Thymus (tissue), 11 donors: Measurements from ENCODE around the gene ADAMTS15. TPM values are rescaled to one million over a fixed set of nuclear protein-coding genes. Genes with fewer than 3 reads are reported as not detected.

ENCODE experiments used
- DNase-seq, 9 donors: peaks; one replicate each; pipeline ENCODE4 v3.0.0-alpha.2; 2013; ENCODE audit warnings: low spot score in 9 of 9, low read depth in 6 of 9, missing footprints in 1 of 9
- H3K27ac ChIP-seq, 2 donors: one replicate each; pipeline ENCODE4 v1.5.1; 2013; ENCODE audit warnings: control low read depth in 1 of 2, low read depth in 1 of 2, low read length in 1 of 2, mild to moderate bottlenecking in 1 of 2, moderate library complexity in 1 of 2
- H3K27me3 ChIP-seq, 2 donors: one replicate each; pipeline ENCODE4 v1.5.1; 2013; ENCODE audit warnings: low read length in 1 of 2; ENCODE audit not compliant: control insufficient read depth in 2 of 2, insufficient read depth in 1 of 2
- H3K36me3 ChIP-seq, 2 donors: one replicate each; pipeline ENCODE4 v1.5.1; 2013; ENCODE audit warnings: low read length in 1 of 2, mild to moderate bottlenecking in 1 of 2, moderate library complexity in 1 of 2; ENCODE audit not compliant: control insufficient read depth in 2 of 2, insufficient read depth in 2 of 2
- H3K4me1 ChIP-seq, 2 donors: one replicate each; pipeline ENCODE4 v1.5.1; 2013; ENCODE audit warnings: low read length in 2 of 2; ENCODE audit not compliant: control insufficient read depth in 2 of 2, insufficient read depth in 2 of 2
- H3K4me3 ChIP-seq, 2 donors: one replicate each; pipeline ENCODE4 v1.5.1; 2013; ENCODE audit warnings: low read length in 2 of 2, control low read depth in 1 of 2, mild to moderate bottlenecking in 1 of 2
- H3K9me3 ChIP-seq, 2 donors: one replicate each; pipeline ENCODE4 v1.5.1; 2013; ENCODE audit warnings: low read length in 1 of 2, mild to moderate bottlenecking in 1 of 2; ENCODE audit not compliant: control insufficient read depth in 2 of 2, insufficient read depth in 1 of 2
- WGBS: extraction: QIAGEN DNeasy Blood & Tissue Kit; methylation state at CpG from one replicate; pipeline ENCODE4 v1.1.7; 2013; 5-methylcytosine and 5-hydroxymethylcytosine counted together
- polyA plus RNA-seq: library from polyadenylated mRNA; stranded (reverse); fragments of 200-250 nt; gene quantifications from one replicate; pipeline ENCODE4 v1.2.3, GENCODE V29; 2013
- total RNA-seq: library from RNA; stranded (reverse); fragments of 120-200 nt; gene quantifications from one replicate; pipeline ENCODE4 v1.2.4, GENCODE V29; 2013
- donor health status: healthy.

Gene ADAMTS15
- total and polyA plus RNA-seq, 2 donors, result 1.8 to 2.8 TPM

DNA sequence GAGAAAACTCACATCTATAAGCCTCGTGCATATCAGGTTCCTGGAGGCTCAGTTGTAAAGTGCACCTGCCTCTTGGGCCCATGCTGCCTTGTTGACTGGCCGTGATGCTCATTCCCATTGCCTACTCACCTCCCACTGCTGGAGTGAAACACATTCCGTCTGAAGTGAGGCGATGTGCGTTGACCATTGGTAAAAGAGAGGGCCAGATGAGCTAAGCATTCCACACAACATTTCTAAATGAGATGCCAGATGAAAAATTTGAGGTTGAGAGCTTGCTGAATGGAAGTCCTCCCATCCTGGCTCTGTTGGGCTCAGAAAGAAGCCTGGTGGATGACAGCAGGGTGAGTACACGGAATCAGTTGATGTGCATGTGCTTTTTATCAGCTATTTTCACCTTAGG is 8.6 kb upstream of the ADAMTS15 start:
- Histone ChIP-seq H3K36me3 (no peaks in the 10 kb centered on the region), H3K27me3 (no peaks in the 10 kb centered on the region), H3K9me3 (no peaks in the 10 kb centered on the region), H3K4me3 (no peak overlapping the region), H3K27ac (no peak overlapping the region), H3K4me1 (peaks cover 0 to 17% of the 10 kb centered on the region in 2 donors)
- no peak for DNase-seq
- WGBS, result 88% methylated on average over 6 of the region's 6 CpGs

DNA sequence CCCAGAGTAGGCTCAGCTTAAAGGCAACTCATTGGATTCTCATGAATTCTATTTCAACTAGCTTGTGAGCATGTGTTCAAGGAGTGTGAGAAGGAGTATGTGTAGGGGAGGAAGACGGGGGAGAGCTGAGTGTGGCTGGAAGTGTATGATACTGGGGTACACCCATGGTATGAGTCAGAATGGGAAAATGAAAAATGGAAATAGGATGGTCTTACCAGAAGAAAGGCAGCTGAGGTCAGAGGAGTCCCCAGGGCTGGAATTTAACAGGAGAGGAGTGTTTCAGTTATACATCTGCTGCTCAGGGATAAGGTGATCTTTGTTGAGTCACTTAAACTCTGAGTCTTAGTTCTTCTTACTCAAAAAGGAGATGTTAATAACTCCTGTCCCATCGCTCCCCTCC is 6.7 kb upstream of the ADAMTS15 start:
- H3K36me3 ChIP-seq, result no peaks in the 10 kb centered on the region
- no peak overlapping the region for H3K4me3 ChIP-seq
- peaks cover 0 to 14% of the 10 kb centered on the region in 2 donors for H3K4me1 ChIP-seq
- no peak for DNase-seq
- H3K27ac ChIP-seq, result no peak overlapping the region
- H3K27me3 ChIP-seq, result peaks cover under 1 to 2% of the 10 kb centered on the region in 2 donors
- no peaks in the 10 kb centered on the region for H3K9me3 ChIP-seq
- 96% methylated on average over 2 of the region's 2 CpGs for WGBS

DNA sequence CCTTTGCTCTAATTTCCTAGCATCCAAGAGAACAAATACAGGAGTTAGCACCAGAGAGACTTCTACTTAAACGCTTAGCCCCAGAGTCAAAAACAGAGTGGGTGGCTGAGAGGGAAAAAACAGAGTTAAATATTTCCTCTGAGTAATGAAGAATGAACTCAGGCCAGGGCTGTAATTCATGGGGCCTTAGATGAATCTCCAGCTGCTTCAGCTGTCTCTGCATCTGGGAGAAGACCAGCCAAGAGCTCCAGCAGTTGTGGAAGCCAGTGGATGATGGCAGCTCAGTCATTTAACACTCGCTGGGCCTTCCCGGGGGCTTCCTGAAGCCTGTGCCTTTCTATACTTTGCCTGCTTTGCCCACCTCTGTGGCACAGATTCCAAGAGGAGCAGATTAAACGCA is 5.7 kb upstream of the ADAMTS15 start:
- no peaks in the 10 kb centered on the region for H3K36me3 ChIP-seq
- no peak for DNase-seq
- H3K9me3 ChIP-seq, result no peaks in the 10 kb centered on the region
- WGBS, result 97% methylated on average over 4 of the region's 4 CpGs
- peaks cover 0 to 10% of the 10 kb centered on the region in 2 donors for H3K4me1 ChIP-seq
- no peak overlapping the region for H3K4me3 ChIP-seq
- H3K27ac ChIP-seq, result no peak overlapping the region
- H3K27me3 ChIP-seq, result peaks cover 5 to 10% of the 10 kb centered on the region in 2 donors

DNA sequence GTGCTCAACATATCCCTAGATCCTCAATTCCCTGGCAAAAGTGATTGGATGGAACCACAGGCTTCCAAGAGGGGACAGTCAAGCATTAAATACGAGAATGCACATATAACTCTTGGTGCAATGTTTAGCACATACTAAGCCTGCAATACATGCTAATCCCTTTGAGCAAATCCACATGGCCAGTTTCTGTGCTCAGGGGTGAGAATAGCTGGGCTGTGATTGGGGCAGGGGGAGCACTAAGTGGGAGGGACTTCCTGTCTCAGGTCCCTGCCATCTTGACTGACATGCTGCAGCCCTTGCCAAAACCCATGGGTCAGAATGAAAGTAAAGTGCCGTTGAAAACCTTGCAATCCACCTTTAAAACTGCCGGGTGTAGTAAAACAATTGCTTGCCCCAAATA is 2.7 kb upstream of the ADAMTS15 start:
- peaks cover 0 to 8% of the 10 kb centered on the region in 2 donors for H3K4me1 ChIP-seq
- H3K27me3 ChIP-seq, result peaks cover 35 to 40% of the 10 kb centered on the region in 2 donors
- H3K27ac ChIP-seq, result no peak overlapping the region
- no peak for DNase-seq
- no peak overlapping the region for H3K4me3 ChIP-seq
- WGBS, result 96% methylated on average over 3 of the region's 3 CpGs
- peaks cover 0 to 7% of the 10 kb centered on the region in 2 donors for H3K9me3 ChIP-seq
- no peaks in the 10 kb centered on the region for H3K36me3 ChIP-seq

DNA sequence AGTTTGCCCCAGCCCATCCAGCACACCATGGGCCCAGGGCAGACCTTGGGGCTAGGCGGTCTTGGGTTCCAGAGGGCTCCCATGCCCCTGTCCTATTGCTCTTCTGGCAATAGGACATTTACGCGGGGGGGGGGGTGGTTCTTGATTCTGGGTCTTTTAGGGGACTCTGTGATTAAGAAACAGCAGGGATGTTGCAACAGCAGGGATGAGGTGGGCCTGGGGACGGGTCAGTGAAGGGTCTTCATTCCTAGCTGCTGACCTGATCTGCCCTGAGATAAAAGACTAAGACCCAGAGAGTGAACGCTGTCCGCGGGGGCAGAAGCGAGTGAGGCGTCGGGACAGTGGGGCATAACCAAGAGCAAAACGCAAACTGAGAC is 418 bp upstream of the ADAMTS15 start:
- Histone ChIP-seq H3K27me3 (peaks cover 38 to 54% of the 10 kb centered on the region in 2 donors), H3K4me1 (peaks cover 0 to 10% of the 10 kb centered on the region in 2 donors), H3K27ac (no peak overlapping the region), H3K9me3 (peaks cover 0 to 7% of the 10 kb centered on the region in 2 donors), H3K36me3 (no peaks in the 10 kb centered on the region), H3K4me3 (peak overlapping the region; percentile 3 to 27)
- DNase-seq, result no peak
- 10% methylated on average over 11 of the region's 11 CpGs for WGBS

DNA sequence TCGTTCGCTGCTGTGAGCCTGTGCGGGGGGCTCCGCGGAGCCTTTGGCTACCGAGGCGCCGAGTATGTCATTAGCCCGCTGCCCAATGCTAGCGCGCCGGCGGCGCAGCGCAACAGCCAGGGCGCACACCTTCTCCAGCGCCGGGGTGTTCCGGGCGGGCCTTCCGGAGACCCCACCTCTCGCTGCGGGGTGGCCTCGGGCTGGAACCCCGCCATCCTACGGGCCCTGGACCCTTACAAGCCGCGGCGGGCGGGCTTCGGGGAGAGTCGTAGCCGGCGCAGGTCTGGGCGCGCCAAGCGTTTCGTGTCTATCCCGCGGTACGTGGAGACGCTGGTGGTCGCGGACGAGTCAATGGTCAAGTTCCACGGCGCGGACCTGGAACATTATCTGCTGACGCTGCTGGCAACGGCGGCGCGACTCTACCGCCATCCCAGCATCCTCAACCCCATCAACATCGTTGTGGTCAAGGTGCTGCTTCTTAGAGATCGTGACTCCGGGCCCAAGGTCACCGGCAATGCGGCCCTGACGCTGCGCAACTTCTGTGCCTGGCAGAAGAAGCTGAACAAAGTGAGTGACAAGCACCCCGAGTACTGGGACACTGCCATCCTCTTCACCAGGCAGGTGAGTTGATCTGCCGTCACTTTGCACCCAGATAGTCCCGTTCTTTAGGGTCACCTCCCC is 1.0 kb downstream of the ADAMTS15 start:
- peaks cover 0 to 10% of the 10 kb centered on the region in 2 donors for H3K4me1 ChIP-seq
- no peaks in the 10 kb centered on the region for H3K36me3 ChIP-seq
- DNase-seq, result no peak
- peaks cover 0 to 7% of the 10 kb centered on the region in 2 donors for H3K9me3 ChIP-seq
- peak overlapping the region; percentile 17 to 27 for H3K4me3 ChIP-seq
- no peak overlapping the region for H3K27ac ChIP-seq
- H3K27me3 ChIP-seq, result peaks cover 38 to 54% of the 10 kb centered on the region in 2 donors
- WGBS, result 5% methylated on average over 64 of the region's 64 CpGs

DNA sequence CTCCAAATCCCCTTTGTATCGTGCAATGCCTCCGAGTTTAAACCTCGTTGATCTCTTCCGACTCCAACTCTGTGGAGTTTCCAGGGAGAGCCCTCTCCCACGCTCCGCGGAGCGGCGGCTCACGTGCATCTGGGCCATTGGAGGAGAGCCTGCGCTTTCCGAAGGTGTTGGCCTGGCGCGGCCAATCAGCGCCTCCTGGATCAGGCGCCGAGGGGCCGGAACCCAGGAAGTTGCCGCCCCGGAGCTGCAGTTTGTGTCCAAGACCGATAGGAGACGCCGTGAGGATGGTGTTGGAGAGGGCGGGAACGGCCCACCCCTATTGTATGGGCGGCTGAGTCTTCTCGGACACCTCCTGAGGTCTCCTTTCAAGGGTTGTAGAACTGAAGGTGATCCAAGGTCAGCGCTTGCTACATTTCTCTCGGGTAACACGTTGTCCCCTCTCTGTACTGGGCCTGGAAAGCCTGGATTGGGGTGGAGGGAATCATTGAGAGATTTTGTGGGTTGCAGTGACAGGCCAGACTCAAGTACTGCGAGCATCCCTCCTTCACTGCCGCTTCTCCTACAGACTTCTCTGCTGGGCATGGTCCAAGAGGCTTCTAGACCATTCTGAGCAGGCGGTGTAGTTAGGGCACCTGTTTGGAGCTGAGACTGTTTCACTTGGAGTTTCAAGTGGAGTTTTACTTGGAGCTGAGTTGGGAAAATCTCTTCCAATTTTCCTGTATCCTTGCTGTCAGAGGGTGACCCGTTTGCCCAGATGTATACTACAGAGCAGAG is 1.7 kb downstream of the ADAMTS15 start:
- WGBS, result 40% methylated on average over 34 of the region's 34 CpGs

DNA sequence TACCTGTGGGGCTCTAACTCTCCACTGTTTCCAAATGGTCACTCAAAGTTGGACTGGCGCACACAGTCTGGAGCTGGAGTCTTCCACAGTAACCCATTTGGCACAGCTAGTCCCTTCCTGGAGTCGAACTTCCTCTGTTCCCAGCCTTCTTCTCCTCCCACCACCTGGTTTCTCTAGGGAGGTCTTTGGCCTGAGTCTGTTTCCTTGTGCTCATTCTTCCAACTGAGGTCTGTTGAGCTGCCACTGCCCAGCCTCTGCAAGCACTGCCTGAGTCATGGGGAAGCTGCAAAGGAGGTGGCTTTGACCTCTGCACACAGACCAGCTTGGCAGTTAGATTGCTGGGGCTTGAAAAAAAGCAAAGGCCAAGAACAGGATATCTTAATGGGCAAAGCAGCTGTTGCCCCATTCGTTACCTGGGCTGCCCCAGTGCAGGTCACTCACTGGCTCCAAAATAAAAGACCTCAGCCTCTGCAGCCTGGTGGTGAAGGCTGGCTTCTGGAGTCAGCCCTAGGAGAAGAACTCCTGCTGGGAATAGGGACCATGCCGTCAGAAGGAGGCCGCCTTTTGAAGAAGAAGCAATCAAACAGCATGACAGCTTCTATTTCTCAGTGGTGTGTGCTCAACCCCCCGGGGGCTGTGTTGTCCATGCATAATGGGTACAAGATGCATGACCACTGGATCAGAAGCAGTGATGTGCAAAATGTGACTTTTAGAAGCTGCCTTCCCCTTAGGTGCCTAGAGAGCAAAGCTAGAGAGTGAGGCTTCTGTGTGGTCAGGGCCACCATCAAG is 3.0 kb downstream of the ADAMTS15 start:
- Histone ChIP-seq H3K4me1 (peaks cover 0 to 13% of the 10 kb centered on the region in 2 donors), H3K27ac (no peak overlapping the region), H3K36me3 (no peaks in the 10 kb centered on the region), H3K4me3 (no peak overlapping the region), H3K9me3 (peaks cover 0 to 7% of the 10 kb centered on the region in 2 donors), H3K27me3 (peaks cover 38 to 54% of the 10 kb centered on the region in 2 donors)
- DNase-seq, result no peak
- 88% methylated on average over 6 of the region's 6 CpGs for WGBS

More for the DNA sequence above, 1.7 kb downstream of the ADAMTS15 start:
- Histone ChIP-seq H3K4me1 (peaks cover 0 to 10% of the 10 kb centered on the region in 2 donors), H3K27ac (no peak overlapping the region), H3K36me3 (no peaks in the 10 kb centered on the region), H3K4me3 (peak overlapping the region; percentile 17 to 27), H3K9me3 (peaks cover 0 to 7% of the 10 kb centered on the region in 2 donors), H3K27me3 (peaks cover 38 to 54% of the 10 kb centered on the region in 2 donors)
- DNase-seq, result no peak
